Measurements from ENCODE around the gene CFI. TPM values are rescaled to one million over a fixed set of nuclear protein-coding genes. Genes with fewer than 3 reads are reported as not detected.

The CFI gene
- total and polyA plus RNA-seq, 2 experiments from 2014 or later = 112 to 163 TPM

DNA sequence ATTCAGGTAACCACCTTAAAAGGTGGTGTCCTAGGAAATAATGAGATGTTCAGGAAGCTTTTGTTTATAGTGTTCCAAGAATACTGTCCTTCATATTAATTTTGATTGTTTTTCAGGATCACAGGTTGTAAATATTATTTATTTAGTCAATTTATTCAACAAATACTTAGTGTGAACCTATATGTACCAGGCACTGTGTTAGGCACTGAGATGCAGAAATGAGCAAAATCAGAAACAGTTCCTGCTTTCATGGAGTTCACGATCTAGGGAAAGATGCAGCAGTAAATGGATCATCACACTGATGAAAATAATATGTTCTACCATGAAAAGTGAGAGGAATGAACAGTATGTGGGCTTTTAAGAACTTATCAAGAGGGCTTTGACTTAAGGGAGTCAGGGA, 53.7 kb downstream of the CFI start:
- no peak for TF ChIP-seq EZH2phosphoT487 (IDR thresholded peaks at IDR 0.05; ENCODE audit: low read depth, severe bottlenecking, unreplicated experiment)
- TF ChIP-seq EZH2 (IDR thresholded peaks at IDR 0.05; ENCODE audit: borderline replicate concordance) = no peak
- TF ChIP-seq, protein P1, sequence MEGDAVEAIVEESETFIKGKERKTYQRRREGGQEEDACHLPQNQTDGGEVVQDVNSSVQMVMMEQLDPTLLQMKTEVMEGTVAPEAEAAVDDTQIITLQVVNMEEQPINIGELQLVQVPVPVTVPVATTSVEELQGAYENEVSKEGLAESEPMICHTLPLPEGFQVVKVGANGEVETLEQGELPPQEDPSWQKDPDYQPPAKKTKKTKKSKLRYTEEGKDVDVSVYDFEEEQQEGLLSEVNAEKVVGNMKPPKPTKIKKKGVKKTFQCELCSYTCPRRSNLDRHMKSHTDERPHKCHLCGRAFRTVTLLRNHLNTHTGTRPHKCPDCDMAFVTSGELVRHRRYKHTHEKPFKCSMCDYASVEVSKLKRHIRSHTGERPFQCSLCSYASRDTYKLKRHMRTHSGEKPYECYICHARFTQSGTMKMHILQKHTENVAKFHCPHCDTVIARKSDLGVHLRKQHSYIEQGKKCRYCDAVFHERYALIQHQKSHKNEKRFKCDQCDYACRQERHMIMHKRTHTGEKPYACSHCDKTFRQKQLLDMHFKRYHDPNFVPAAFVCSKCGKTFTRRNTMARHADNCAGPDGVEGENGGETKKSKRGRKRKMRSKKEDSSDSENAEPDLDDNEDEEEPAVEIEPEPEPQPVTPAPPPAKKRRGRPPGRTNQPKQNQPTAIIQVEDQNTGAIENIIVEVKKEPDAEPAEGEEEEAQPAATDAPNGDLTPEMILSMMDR (IDR thresholded peaks at IDR 0.05; ENCODE audit: poor library complexity) = no peak
- Histone ChIP-seq H3K27me3 (no peaks in the 10 kb centered on the region), H4K20me1 (ENCODE audit: insufficient read depth, poor library complexity, severe bottlenecking) (no peaks in the 10 kb centered on the region), H3K9me2 (replicated peaks; ENCODE audit: insufficient read depth) (no peaks in the 10 kb centered on the region), H2AFZ (no peak overlapping the region), H3K4me1 (ENCODE audit: insufficient read depth) (no peaks in the 10 kb centered on the region), H3K4me2 (no peak overlapping the region), H3K4me3 (no peak overlapping the region), H3K79me2 (no peaks in the 10 kb centered on the region), H3K36me3 (replicated peaks; ENCODE audit: insufficient read depth, low read depth) (no peaks in the 10 kb centered on the region), H3K27ac (no peak overlapping the region), H3K9me3 (ENCODE audit: low read depth) (no peaks in the 10 kb centered on the region)
- WGBS (ENCODE audit: low lambda C conversion rate, missing lambda C conversion rate) = 97% methylated on average over 1 of the region's 1 CpG
- DNase-seq (ENCODE audit: low spot score) = no peak

DNA sequence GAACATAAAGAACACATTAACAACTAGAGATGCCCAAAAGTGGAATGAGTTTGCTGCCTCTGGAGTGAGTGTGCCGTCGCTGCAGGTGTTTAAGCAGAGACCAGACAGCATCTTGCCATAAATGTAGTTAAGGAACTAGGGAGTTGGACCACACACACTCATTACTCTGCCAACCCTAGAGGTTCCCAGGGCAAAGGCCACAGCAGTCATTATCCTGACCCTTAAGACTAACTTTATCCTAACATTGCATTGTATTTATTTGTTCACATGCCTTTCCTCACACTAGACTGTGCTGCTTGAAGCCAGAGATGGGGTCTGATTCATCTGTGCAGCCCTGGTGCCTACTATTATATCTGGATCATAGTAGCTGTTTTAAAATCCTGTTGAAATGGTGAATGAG, 55.1 kb downstream of the CFI start:
- Histone ChIP-seq H3K4me3 (no peak overlapping the region), H3K27ac (no peak overlapping the region), H4K20me1 (ENCODE audit: insufficient read depth, poor library complexity, severe bottlenecking) (no peaks in the 10 kb centered on the region), H2AFZ (no peak overlapping the region), H3K27me3 (no peaks in the 10 kb centered on the region), H3K36me3 (replicated peaks; ENCODE audit: insufficient read depth, low read depth) (no peaks in the 10 kb centered on the region), H3K4me1 (ENCODE audit: insufficient read depth) (no peaks in the 10 kb centered on the region), H3K9me3 (ENCODE audit: low read depth) (no peaks in the 10 kb centered on the region), H3K4me2 (no peak overlapping the region), H3K9me2 (replicated peaks; ENCODE audit: insufficient read depth) (no peaks in the 10 kb centered on the region), H3K79me2 (no peaks in the 10 kb centered on the region)
- no peak for DNase-seq (ENCODE audit: low spot score)
- TF ChIP-seq, protein P1 (IDR thresholded peaks at IDR 0.05; ENCODE audit: poor library complexity) = no peak
- TF ChIP-seq EZH2phosphoT487 (IDR thresholded peaks at IDR 0.05; ENCODE audit: low read depth, severe bottlenecking, unreplicated experiment) (no peak), EZH2 (IDR thresholded peaks at IDR 0.05; ENCODE audit: borderline replicate concordance) (no peak)
- WGBS (ENCODE audit: low lambda C conversion rate, missing lambda C conversion rate) = 84% methylated on average over 2 of the region's 2 CpGs

DNA sequence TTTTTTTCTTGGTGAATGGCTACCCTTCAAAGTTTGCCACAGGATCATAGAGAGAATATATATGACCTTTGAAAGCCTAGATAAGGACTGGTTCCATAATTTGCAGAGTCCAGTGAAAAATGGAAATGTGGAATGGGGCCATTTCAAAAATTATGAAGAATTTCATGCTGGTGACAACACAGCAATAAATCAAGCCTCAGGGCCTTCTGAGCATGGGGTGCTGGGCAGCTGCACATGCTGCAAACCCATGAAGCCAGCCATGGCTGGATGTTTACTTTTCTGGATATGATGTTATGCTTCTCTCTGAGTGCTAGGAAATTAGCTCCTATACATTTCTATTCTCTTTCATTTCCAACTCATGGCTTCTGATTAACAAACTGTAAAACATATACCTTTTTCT, 56.0 kb downstream of the CFI start:
- Histone ChIP-seq H3K9me2 (replicated peaks; ENCODE audit: insufficient read depth) (no peaks in the 10 kb centered on the region), H2AFZ (no peak overlapping the region), H4K20me1 (ENCODE audit: insufficient read depth, poor library complexity, severe bottlenecking) (no peaks in the 10 kb centered on the region), H3K4me2 (no peak overlapping the region), H3K4me1 (ENCODE audit: insufficient read depth) (no peaks in the 10 kb centered on the region), H3K79me2 (no peaks in the 10 kb centered on the region), H3K27me3 (no peaks in the 10 kb centered on the region), H3K36me3 (replicated peaks; ENCODE audit: insufficient read depth, low read depth) (no peaks in the 10 kb centered on the region), H3K27ac (no peak overlapping the region), H3K9me3 (ENCODE audit: low read depth) (no peaks in the 10 kb centered on the region), H3K4me3 (no peak overlapping the region)
- DNase-seq (ENCODE audit: low spot score) = no peak
- TF ChIP-seq EZH2 (IDR thresholded peaks at IDR 0.05; ENCODE audit: borderline replicate concordance) (no peak), EZH2phosphoT487 (IDR thresholded peaks at IDR 0.05; ENCODE audit: low read depth, severe bottlenecking, unreplicated experiment) (no peak)
- TF ChIP-seq, protein P1 (IDR thresholded peaks at IDR 0.05; ENCODE audit: poor library complexity) = no peak

DNA sequence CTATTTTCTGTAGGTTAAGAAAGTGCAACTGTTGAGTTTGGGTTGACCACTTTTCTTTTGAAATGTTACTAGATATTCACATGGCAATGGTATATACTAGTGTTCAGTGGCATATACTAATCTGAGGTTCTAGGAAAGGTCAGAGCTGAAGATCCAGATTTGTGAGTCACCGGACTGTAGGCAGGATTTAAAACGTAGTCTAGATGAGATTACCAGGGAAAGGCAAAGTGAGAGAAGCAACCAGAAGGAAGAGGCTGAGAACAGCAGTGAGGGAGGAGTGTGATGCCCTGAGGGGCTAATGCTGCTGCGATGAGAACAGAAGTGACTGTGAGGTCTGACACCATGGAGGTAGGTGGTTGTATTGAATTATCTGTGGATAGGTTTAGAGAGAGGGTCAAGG, 62.3 kb downstream of the CFI start:
- WGBS (ENCODE audit: low lambda C conversion rate, missing lambda C conversion rate) = 64% methylated on average over 3 of the region's 3 CpGs
- Histone ChIP-seq H2AFZ (no peak overlapping the region), H3K36me3 (replicated peaks; ENCODE audit: insufficient read depth, low read depth) (no peaks in the 10 kb centered on the region), H3K4me1 (ENCODE audit: insufficient read depth) (peaks cover 18% of the 10 kb centered on the region), H3K4me3 (no peak overlapping the region), H3K9me3 (ENCODE audit: low read depth) (no peaks in the 10 kb centered on the region), H3K4me2 (no peak overlapping the region), H3K79me2 (no peaks in the 10 kb centered on the region), H3K27me3 (no peaks in the 10 kb centered on the region), H3K27ac (no peak overlapping the region), H4K20me1 (ENCODE audit: insufficient read depth, poor library complexity, severe bottlenecking) (no peaks in the 10 kb centered on the region), H3K9me2 (replicated peaks; ENCODE audit: insufficient read depth) (no peaks in the 10 kb centered on the region)
- TF ChIP-seq EZH2 (IDR thresholded peaks at IDR 0.05; ENCODE audit: borderline replicate concordance) = no peak
- no peak for TF ChIP-seq EZH2phosphoT487 (IDR thresholded peaks at IDR 0.05; ENCODE audit: low read depth, severe bottlenecking, unreplicated experiment)
- TF ChIP-seq, protein P1 (IDR thresholded peaks at IDR 0.05; ENCODE audit: poor library complexity) = no peak
- no peak for DNase-seq (ENCODE audit: low spot score)

All from hepatocyte (in vitro differentiated cells).